ENCODE data around the gene TMEM200A. TPM values are rescaled to one million over a fixed set of nuclear protein-coding genes. Genes with fewer than 3 reads are reported as not detected.
A peak's percentile ranks its signal among the peaks of the same experiment; 100 is the strongest.

TMEM200A gene
- not detected in 2 replicates for total RNA-seq (2022)
- Bru-seq, nascent RNA: percentile 7 among the genes with signal in this experiment
- percentile 8 among the genes with signal in this experiment for BruChase-seq, experiment 1, labeled RNA remaining after a 6-hour chase
- BruChase-seq, experiment 2, labeled RNA remaining after a 2-hour chase: percentile 5 among the genes with signal in this experiment
- long read RNA-seq: 0 reads

DNA sequence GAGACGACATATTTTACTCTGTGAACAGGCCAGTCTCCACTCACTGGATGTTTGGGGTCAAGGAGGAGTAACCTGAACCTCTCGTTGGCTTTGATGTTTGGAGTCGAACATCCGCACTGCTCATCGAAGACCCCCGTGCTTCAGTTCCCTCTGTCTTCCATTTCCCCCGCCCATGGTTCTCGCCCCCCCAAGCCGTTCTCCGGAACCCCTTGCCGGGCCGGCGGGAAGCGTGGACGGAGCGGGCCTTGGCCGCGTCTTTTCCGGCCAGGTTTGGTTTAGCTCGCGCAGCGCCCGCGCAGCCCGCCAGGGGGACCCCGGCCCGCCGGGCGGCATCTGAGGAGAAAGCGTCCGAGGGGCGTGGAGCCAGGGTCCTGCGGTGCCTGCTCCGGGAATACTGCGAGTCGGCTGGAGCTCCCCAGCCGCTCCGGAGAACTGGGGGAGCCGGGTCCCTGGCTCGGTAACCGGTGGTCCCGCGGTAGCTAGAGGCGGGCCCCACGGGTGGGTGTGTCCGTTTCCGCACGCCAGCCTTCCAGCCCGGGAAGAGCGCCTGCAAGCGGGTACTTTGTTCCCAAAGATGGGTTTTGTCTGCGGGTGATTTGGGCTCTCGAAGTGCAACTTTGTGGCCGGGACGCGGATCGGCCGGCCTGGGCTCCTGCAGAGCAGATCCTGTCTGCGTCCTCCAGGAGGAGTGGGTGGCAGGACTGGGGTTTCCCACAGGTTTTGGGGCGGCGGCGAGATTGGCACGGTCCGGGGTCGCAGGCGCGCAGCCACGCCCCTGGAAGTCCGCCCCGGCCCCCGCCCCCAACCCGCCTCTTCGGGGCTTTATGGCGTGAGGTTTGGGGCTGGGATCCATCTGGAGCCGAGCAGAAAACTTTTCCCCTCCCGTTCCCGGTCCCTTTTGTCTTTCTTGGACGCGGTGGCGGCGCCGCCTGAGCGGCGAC lies at the start of gene TMEM200A:
TSS of gene TMEM200A (plus strand) at position 852 of the 941 bp plus-strand sequence. CDS start 74,406 bp downstream, outside the sequence.
- Mint-ChIP-seq H3K36me3 (ENCODE audit: insufficient read depth, unreplicated experiment) (no peaks in the 10 kb centered on the region), H3K4me3 (ENCODE audit: low read depth, unreplicated experiment) (peak within 1 kb of the TSS; percentile 62), H3K9me3 (ENCODE audit: low read depth, unreplicated experiment) (no peaks in the 10 kb centered on the region), H3K27ac (ENCODE audit: unreplicated experiment) (no peak within 1 kb of the TSS), H3K27me3 (ENCODE audit: unreplicated experiment) (peaks cover 79% of the 10 kb centered on the region), H3K4me1 (ENCODE audit: low read depth, unreplicated experiment) (no peaks in the 10 kb centered on the region)
- CTCF ChIA-PET: interaction anchor here (0.7 kb wide), 1 partner anchor 333 kb away, joined by 4 read pairs; no protein-coding TSS in a partner anchor
- BruUV-seq (replicated peaks): no TSS peak
- DNase-seq: peak; percentile 54
- TF ChIP-seq, protein P1, sequence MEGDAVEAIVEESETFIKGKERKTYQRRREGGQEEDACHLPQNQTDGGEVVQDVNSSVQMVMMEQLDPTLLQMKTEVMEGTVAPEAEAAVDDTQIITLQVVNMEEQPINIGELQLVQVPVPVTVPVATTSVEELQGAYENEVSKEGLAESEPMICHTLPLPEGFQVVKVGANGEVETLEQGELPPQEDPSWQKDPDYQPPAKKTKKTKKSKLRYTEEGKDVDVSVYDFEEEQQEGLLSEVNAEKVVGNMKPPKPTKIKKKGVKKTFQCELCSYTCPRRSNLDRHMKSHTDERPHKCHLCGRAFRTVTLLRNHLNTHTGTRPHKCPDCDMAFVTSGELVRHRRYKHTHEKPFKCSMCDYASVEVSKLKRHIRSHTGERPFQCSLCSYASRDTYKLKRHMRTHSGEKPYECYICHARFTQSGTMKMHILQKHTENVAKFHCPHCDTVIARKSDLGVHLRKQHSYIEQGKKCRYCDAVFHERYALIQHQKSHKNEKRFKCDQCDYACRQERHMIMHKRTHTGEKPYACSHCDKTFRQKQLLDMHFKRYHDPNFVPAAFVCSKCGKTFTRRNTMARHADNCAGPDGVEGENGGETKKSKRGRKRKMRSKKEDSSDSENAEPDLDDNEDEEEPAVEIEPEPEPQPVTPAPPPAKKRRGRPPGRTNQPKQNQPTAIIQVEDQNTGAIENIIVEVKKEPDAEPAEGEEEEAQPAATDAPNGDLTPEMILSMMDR (IDR thresholded peaks at IDR 0.05; ENCODE audit: unreplicated experiment): peak; percentile 56
- intact Hi-C loops (cut with micrococcal nuclease; ENCODE audit: unreplicated experiment): loop anchor here (5.0 kb wide), 1 partner anchor 332 kb away; no protein-coding TSS in a partner anchor

DNA sequence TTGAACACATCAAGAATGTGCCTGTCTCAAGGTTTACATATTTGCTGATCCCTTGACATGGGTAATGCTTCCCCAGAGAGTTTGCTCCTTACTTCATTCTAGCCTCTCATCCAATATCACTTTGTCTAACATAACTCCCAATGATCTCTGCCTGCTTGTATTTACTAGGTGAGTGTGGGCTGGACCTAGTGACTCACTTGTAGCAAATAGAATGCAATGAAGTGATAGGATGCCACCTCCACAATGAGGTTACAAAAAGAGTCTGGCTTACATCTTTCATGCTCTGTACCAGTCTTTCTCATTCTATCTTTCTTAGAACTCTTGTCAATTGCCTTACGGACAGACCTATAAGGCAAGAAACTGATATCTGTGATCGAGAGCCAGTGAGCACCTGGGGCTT lies 44.9 kb upstream of the TMEM200A start:
- BruUV-seq (replicated peaks): no TSS peak
- Mint-ChIP-seq H3K4me3 (ENCODE audit: low read depth, unreplicated experiment) (no peak overlapping the region), H3K4me1 (ENCODE audit: low read depth, unreplicated experiment) (no peaks in the 10 kb centered on the region), H3K27ac (ENCODE audit: unreplicated experiment) (no peak overlapping the region), H3K9me3 (ENCODE audit: low read depth, unreplicated experiment) (no peaks in the 10 kb centered on the region), H3K36me3 (ENCODE audit: insufficient read depth, unreplicated experiment) (no peaks in the 10 kb centered on the region), H3K27me3 (ENCODE audit: unreplicated experiment) (peaks cover 25% of the 10 kb centered on the region)
- TF ChIP-seq, protein P1 (IDR thresholded peaks at IDR 0.05; ENCODE audit: unreplicated experiment): no peak
- CTCF ChIA-PET: interaction anchor here (1.0 to 2.2 kb wide), 2 partner anchors 13 to 377 kb away, joined by 3 to 14 read pairs; no protein-coding TSS in a partner anchor
- intact Hi-C loops (cut with micrococcal nuclease; ENCODE audit: unreplicated experiment): loop anchor here (10.0 kb wide), 1 partner anchor 554 kb away; no protein-coding TSS in a partner anchor
- no peak for DNase-seq

DNA sequence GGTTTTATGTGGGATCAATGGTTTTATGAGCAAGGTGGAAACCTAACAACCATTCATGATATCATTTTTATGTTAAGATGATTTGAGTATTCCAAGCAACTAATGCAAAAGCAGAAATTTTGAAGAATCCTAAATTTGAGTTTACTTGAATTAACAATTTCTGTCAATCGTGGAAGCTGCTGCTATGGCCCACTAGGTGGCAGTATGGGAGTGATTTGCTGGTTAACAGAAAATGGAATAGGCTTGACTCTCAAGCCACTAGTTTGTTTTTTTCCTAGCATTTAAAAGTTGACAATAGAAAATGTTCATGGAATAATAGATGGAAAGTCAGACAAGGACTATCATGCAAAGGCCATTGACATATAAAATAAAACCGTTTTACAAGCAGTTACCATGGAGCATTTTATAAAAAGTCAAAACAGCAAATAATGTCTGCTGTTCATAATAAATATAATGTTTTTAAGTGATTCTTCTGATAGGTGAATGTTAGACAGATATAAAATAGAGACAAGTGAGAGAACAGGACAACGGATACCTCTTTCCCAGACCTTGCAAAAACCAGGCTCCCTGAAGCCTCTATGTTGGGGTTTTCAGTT lies 43.0 kb upstream of the TMEM200A start:
- CTCF ChIA-PET: interaction anchor here (2.2 kb wide), 1 partner anchor 375 kb away, joined by 14 read pairs; no protein-coding TSS in a partner anchor
- H3K27ac Mint-ChIP-seq (ENCODE audit: unreplicated experiment): no peak overlapping the region
- TF ChIP-seq, protein P1 (IDR thresholded peaks at IDR 0.05; ENCODE audit: unreplicated experiment): peak; percentile 77
- peak; percentile 30 for DNase-seq
- H3K27me3 Mint-ChIP-seq (ENCODE audit: unreplicated experiment): peaks cover 25% of the 10 kb centered on the region
- no peaks in the 10 kb centered on the region for H3K9me3 Mint-ChIP-seq (ENCODE audit: low read depth, unreplicated experiment)
- intact Hi-C loops (cut with micrococcal nuclease; ENCODE audit: unreplicated experiment): loop anchor here (1.0 to 10.0 kb wide), 4 partner anchors 376 to 552 kb away; no protein-coding TSS in a partner anchor
- no peaks in the 10 kb centered on the region for H3K36me3 Mint-ChIP-seq (ENCODE audit: insufficient read depth, unreplicated experiment)
- no TSS peak for BruUV-seq (replicated peaks)
- H3K4me3 Mint-ChIP-seq (ENCODE audit: low read depth, unreplicated experiment): no peak overlapping the region
- H3K4me1 Mint-ChIP-seq (ENCODE audit: low read depth, unreplicated experiment): no peaks in the 10 kb centered on the region

DNA sequence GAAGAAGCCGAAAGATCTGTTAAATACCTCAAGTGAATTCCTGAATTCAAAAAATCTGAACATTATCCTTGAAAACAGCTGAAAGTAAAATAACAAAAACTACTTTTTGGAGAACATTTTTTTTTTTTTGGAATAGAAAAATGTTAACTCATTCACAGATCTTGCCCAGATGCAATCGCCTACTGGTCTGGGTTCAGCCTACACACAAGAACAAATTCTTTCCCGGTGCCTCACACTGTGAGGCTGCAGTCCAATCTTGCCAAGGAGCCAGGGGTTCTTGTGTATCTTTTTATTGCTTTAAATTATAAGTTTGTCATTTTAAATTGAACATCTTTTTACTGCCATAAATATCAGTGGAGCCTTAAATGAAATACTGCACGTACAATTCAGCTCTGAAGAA lies 41.2 kb upstream of the TMEM200A start:
- BruUV-seq (replicated peaks): no TSS peak
- no peaks in the 10 kb centered on the region for H3K4me1 Mint-ChIP-seq (ENCODE audit: low read depth, unreplicated experiment)
- CTCF ChIA-PET: no interaction called here
- no peaks in the 10 kb centered on the region for H3K9me3 Mint-ChIP-seq (ENCODE audit: low read depth, unreplicated experiment)
- intact Hi-C loops (cut with micrococcal nuclease; ENCODE audit: unreplicated experiment): loop anchor here (10.0 kb wide), 1 partner anchor 550 kb away; no protein-coding TSS in a partner anchor
- H3K4me3 Mint-ChIP-seq (ENCODE audit: low read depth, unreplicated experiment): no peak overlapping the region
- no peak for DNase-seq
- H3K27me3 Mint-ChIP-seq (ENCODE audit: unreplicated experiment): peaks cover 21% of the 10 kb centered on the region
- TF ChIP-seq, protein P1 (IDR thresholded peaks at IDR 0.05; ENCODE audit: unreplicated experiment): no peak
- H3K27ac Mint-ChIP-seq (ENCODE audit: unreplicated experiment): no peak overlapping the region
- H3K36me3 Mint-ChIP-seq (ENCODE audit: insufficient read depth, unreplicated experiment): no peaks in the 10 kb centered on the region

All from Calu3 (cell line).